Measurements from ENCODE around the gene HSP90AA1.
"Not testable (repeated sequence)": the region's sequence is repeated elsewhere in the genome, so short reads cannot be mapped to it uniquely, and the experiment has no call there.

The HSP90AA1 gene

DNA sequence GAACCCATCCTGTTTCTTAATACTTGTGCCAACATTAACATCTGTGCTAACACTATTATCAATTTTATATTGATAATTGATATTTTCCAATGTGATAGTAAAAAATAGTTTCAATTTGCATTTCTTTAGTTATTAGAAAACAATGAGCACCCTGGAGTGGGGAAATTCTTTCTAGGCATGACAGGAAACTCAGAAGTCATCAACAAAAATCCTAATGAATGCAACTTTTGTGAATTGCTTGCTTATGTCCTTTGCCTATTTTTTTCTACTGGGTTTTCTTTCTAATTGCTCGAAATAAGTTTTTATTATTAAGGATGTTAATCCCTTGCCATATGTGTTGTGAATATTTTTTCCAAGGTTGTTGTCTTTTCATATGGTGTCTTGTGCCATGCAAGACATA lies 34.7 kb upstream of the HSP90AA1 start:
- TF ChIP-seq, protein P1, sequence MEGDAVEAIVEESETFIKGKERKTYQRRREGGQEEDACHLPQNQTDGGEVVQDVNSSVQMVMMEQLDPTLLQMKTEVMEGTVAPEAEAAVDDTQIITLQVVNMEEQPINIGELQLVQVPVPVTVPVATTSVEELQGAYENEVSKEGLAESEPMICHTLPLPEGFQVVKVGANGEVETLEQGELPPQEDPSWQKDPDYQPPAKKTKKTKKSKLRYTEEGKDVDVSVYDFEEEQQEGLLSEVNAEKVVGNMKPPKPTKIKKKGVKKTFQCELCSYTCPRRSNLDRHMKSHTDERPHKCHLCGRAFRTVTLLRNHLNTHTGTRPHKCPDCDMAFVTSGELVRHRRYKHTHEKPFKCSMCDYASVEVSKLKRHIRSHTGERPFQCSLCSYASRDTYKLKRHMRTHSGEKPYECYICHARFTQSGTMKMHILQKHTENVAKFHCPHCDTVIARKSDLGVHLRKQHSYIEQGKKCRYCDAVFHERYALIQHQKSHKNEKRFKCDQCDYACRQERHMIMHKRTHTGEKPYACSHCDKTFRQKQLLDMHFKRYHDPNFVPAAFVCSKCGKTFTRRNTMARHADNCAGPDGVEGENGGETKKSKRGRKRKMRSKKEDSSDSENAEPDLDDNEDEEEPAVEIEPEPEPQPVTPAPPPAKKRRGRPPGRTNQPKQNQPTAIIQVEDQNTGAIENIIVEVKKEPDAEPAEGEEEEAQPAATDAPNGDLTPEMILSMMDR (conservative IDR thresholded peaks at IDR 0.05; ENCODE audit: low read depth, low read length), result no peak
- H3K4me3 ChIP-seq (ENCODE audit: low read length), result no peak overlapping the region
- DNase-seq (ENCODE audit: low read depth), result no peak

DNA sequence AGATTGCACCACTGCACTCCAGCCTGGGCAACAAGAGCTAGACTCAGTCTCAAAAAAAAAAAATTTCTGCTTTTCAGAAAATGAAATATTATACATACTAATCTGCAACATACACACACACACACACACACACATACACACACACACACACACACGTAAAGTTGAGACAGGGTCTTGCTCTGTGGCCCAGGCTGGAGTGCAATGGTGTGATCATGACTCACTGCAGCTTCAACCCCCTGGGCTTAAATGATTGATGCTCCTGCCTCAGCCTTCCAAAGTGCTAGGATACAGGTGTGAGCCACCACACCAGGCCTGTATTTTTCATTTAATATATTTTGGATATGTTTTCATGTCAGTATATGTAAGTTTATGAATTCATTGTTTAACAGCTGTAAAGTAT lies 34.0 kb upstream of the HSP90AA1 start:
- TF ChIP-seq, protein P1 (conservative IDR thresholded peaks at IDR 0.05; ENCODE audit: low read depth, low read length), result no peak
- H3K4me3 ChIP-seq (ENCODE audit: low read length), result no peak overlapping the region
- no peak for DNase-seq (ENCODE audit: low read depth)

DNA sequence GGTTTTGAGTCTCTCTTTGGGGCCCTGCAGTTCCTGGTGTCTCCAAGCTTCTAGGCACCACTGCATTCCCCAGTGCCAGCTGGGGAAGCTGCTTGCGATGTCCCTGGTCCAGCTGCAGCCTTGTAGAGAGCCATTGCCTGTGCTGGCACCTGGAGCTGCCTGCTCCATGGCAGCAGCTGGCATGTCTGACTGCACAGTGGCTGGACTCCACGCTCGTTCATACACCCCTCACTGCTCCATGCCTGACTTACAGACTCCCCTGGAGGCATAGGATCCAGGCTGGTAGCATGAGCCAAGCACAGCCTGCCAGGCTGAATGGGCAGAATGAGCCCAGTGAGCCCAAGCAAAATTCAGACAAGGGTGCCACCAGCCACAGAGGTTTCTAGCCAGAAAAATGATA lies 31.0 kb upstream of the HSP90AA1 start:
- no peak for DNase-seq (ENCODE audit: low read depth)
- H3K4me3 ChIP-seq (ENCODE audit: low read length), result no peak overlapping the region
- TF ChIP-seq, protein P1 (conservative IDR thresholded peaks at IDR 0.05; ENCODE audit: low read depth, low read length), result no peak

GRCh38 chr14:102116361-102117180 lies 29.7 kb upstream of the HSP90AA1 start:
- DNase-seq (ENCODE audit: low read depth), result no peak
- TF ChIP-seq, protein P1 (conservative IDR thresholded peaks at IDR 0.05; ENCODE audit: low read depth, low read length), result no peak
- H3K4me3 ChIP-seq (ENCODE audit: low read length), result no peak overlapping the region

DNA sequence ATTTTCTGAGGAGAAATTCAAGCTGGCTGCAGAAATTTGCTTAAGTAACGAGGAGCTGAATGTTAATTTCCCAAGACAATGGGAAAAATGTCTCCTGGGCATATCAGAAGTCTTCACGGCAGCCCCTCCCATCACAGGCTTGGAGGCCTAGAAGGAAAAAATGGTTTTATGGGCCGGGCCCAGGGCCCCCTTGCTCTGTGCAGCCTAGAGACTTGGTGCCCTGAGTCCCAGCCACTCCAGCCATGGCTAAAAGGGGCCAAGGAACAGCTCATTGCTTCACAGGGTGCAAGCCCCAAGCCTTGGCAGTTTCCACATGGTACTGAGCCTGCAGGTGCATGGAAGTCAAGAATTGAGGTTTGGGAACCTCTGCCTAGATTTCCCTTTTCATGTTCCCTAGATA lies 24.3 kb upstream of the HSP90AA1 start:
- no peak for DNase-seq (ENCODE audit: low read depth)
- TF ChIP-seq, protein P1 (conservative IDR thresholded peaks at IDR 0.05; ENCODE audit: low read depth, low read length), result no peak
- H3K4me3 ChIP-seq (ENCODE audit: low read length), result no peak overlapping the region

GRCh38 chr14:102109332-102109731 lies 22.5 kb upstream of the HSP90AA1 start:
- DNase-seq (ENCODE audit: low read depth); H3K4me3 ChIP-seq (ENCODE audit: low read length): not testable (repeated sequence)

GRCh38 chr14:102105369-102105768 lies 18.5 kb upstream of the HSP90AA1 start:
- TF ChIP-seq, protein P1 (conservative IDR thresholded peaks at IDR 0.05; ENCODE audit: low read depth, low read length), result no peak
- no peak overlapping the region for H3K4me3 ChIP-seq (ENCODE audit: low read length)
- DNase-seq (ENCODE audit: low read depth), result no peak

Measured in retinal pigment epithelial cell (primary cell).